ENCODE results near the gene HSD17B2. TPM values are rescaled to one million over a fixed set of nuclear protein-coding genes. Genes with fewer than 3 reads are reported as not detected.

HSD17B2 gene
- total RNA-seq, 1 experiment from 2014 or later, result 3.1 TPM

- Histone ChIP-seq H3K9me2 (replicated peaks; ENCODE audit: low read length) (no peaks in the 10 kb centered on the region), H3K27ac (ENCODE audit: low read length) (no peak overlapping the region), H3K9me3 (ENCODE audit: low read length) (no peaks in the 10 kb centered on the region), H3K36me3 (ENCODE audit: low read depth, low read length) (no peaks in the 10 kb centered on the region), H3K27me3 (ENCODE audit: low read length) (no peaks in the 10 kb centered on the region), H3K79me2 (ENCODE audit: low read length) (no peaks in the 10 kb centered on the region), H3K4me2 (ENCODE audit: low read length) (no peak overlapping the region), H4K20me1 (ENCODE audit: low read length) (no peaks in the 10 kb centered on the region), H3K9ac (ENCODE audit: low read length) (no peak overlapping the region), H3F3A (ENCODE audit: low read length, unreplicated experiment) (no peaks in the 10 kb centered on the region), H3K4me3 (ENCODE audit: low read length) (no peak overlapping the region), H2AFZ (ENCODE audit: low read length) (no peak overlapping the region), H3K4me1 (ENCODE audit: insufficient read depth, low read length) (no peaks in the 10 kb centered on the region)
- POLR2A ChIA-PET (ENCODE audit: unreplicated experiment), result no interaction called here
- intact Hi-C loops (cut with micrococcal nuclease), result no loop called here
- CTCF ChIA-PET, result no interaction called here
- TF ChIP-seq EZH2phosphoT487 (IDR thresholded peaks at IDR 0.05; ENCODE audit: borderline replicate concordance, low read length) (no peak), CTCF (conservative IDR thresholded peaks at IDR 0.05; ENCODE audit: low read depth, low read length) (no peak), EZH2 (IDR thresholded peaks at IDR 0.05; ENCODE audit: low read length, unreplicated experiment) (no peak)
- DNase-seq (no peak), ATAC-seq (no peak)
- BruUV-seq (replicated peaks), result no TSS peak
Observed at GRCh38 chr16:82045465-82045864, 10.4 kb downstream of the HSD17B2 start.

GRCh38 chr16:82046541-82046940 is 11.5 kb downstream of the HSD17B2 start:
- DNase-seq (no peak), ATAC-seq (no peak)
- CTCF ChIA-PET, result no interaction called here
- H2AFZ ChIP-seq (ENCODE audit: low read length), result no peak overlapping the region
- no peak overlapping the region for H3K4me2 ChIP-seq (ENCODE audit: low read length)
- H3K4me1 ChIP-seq (ENCODE audit: insufficient read depth, low read length), result no peaks in the 10 kb centered on the region
- H3K9me2 ChIP-seq (replicated peaks; ENCODE audit: low read length), result no peaks in the 10 kb centered on the region
- no peak overlapping the region for H3K9ac ChIP-seq (ENCODE audit: low read length)
- no peak overlapping the region for H3K4me3 ChIP-seq (ENCODE audit: low read length)
- H3K9me3 ChIP-seq (ENCODE audit: low read length), result no peaks in the 10 kb centered on the region
- TF ChIP-seq EZH2phosphoT487 (IDR thresholded peaks at IDR 0.05; ENCODE audit: borderline replicate concordance, low read length) (no peak), CTCF (conservative IDR thresholded peaks at IDR 0.05; ENCODE audit: low read depth, low read length) (no peak), EZH2 (IDR thresholded peaks at IDR 0.05; ENCODE audit: low read length, unreplicated experiment) (no peak)
- H3K79me2 ChIP-seq (ENCODE audit: low read length), result no peaks in the 10 kb centered on the region
- H3F3A ChIP-seq (ENCODE audit: low read length, unreplicated experiment), result no peaks in the 10 kb centered on the region
- no peaks in the 10 kb centered on the region for H3K36me3 ChIP-seq (ENCODE audit: low read depth, low read length)
- intact Hi-C loops (cut with micrococcal nuclease), result no loop called here
- no peaks in the 10 kb centered on the region for H3K27me3 ChIP-seq (ENCODE audit: low read length)
- no peak overlapping the region for H3K27ac ChIP-seq (ENCODE audit: low read length)
- POLR2A ChIA-PET (ENCODE audit: unreplicated experiment), result no interaction called here
- H4K20me1 ChIP-seq (ENCODE audit: low read length), result no peaks in the 10 kb centered on the region
- no TSS peak for BruUV-seq (replicated peaks)

GRCh38 chr16:82046941-82047340 is 11.9 kb downstream of the HSD17B2 start:
- TF ChIP-seq EZH2phosphoT487 (IDR thresholded peaks at IDR 0.05; ENCODE audit: borderline replicate concordance, low read length) (no peak), CTCF (conservative IDR thresholded peaks at IDR 0.05; ENCODE audit: low read depth, low read length) (no peak), EZH2 (IDR thresholded peaks at IDR 0.05; ENCODE audit: low read length, unreplicated experiment) (no peak)
- Histone ChIP-seq H3K27ac (ENCODE audit: low read length) (no peak overlapping the region), H3K9ac (ENCODE audit: low read length) (no peak overlapping the region), H3K27me3 (ENCODE audit: low read length) (no peaks in the 10 kb centered on the region), H3F3A (ENCODE audit: low read length, unreplicated experiment) (no peaks in the 10 kb centered on the region), H3K9me2 (replicated peaks; ENCODE audit: low read length) (no peaks in the 10 kb centered on the region), H2AFZ (ENCODE audit: low read length) (no peak overlapping the region), H3K4me2 (ENCODE audit: low read length) (no peak overlapping the region), H3K4me1 (ENCODE audit: insufficient read depth, low read length) (no peaks in the 10 kb centered on the region), H3K79me2 (ENCODE audit: low read length) (no peaks in the 10 kb centered on the region), H4K20me1 (ENCODE audit: low read length) (no peaks in the 10 kb centered on the region), H3K36me3 (ENCODE audit: low read depth, low read length) (no peaks in the 10 kb centered on the region), H3K9me3 (ENCODE audit: low read length) (no peaks in the 10 kb centered on the region), H3K4me3 (ENCODE audit: low read length) (no peak overlapping the region)
- POLR2A ChIA-PET (ENCODE audit: unreplicated experiment), result no interaction called here
- no TSS peak for BruUV-seq (replicated peaks)
- CTCF ChIA-PET, result no interaction called here
- DNase-seq, result no peak
- no peak for ATAC-seq
- intact Hi-C loops (cut with micrococcal nuclease), result no loop called here
